Measurements from ENCODE around the gene SLC22A7.

GRCh38 chr6:43255408-43256054 lies 42.5 kb upstream of the SLC22A7 start:
- TF ChIP-seq CTCF (IDR thresholded peaks at IDR 0.05; ENCODE audit: low read depth, low read length): no peak
- no peak for TF ChIP-seq EZH2phosphoT487 (IDR thresholded peaks at IDR 0.05; ENCODE audit: low read depth)

Data from OCI-LY3 (cell line).